Stimulated activated CD4-positive, alpha-beta T cell treated with anti-CD3 and anti-CD28 coated beads, Interleukin-15, amount 100 ng/mL, for 24 hours (primary cell): ENCODE results near the gene MIF4GD.
"Not testable (repeated sequence)": the region's sequence is repeated elsewhere in the genome, so short reads cannot be mapped to it uniquely, and the experiment has no call there.

Experiments used
- DNase-seq: peaks from one replicate; pipeline ENCODE4 v3.0.0-alpha.2; 2020

The MIF4GD gene

GRCh38 chr17:75270966-75271232 lies at the start of gene MIF4GD:
Gene MIF4GD (minus strand): TSS chr17:75271231. CDS start chr17:75270195, 1,036 bp downstream.
- no peak for DNase-seq

- DNase-seq = no peak
These were observed 49.1 kb upstream of the MIF4GD start for GRCh38 chr17:75319904-75320691.

- no peak for DNase-seq
These were observed 47.7 kb upstream of the MIF4GD start for GRCh38 chr17:75318615-75319222.

- DNase-seq = no peak
These were observed 47.2 kb upstream of the MIF4GD start for GRCh38 chr17:75318211-75318610.

GRCh38 chr17:75317671-75318070 lies 46.6 kb upstream of the MIF4GD start:
- no peak for DNase-seq

- DNase-seq = no peak
These were observed 45.2 kb upstream of the MIF4GD start for GRCh38 chr17:75316253-75316652.

GRCh38 chr17:75315541-75316243 lies 44.7 kb upstream of the MIF4GD start:
- peak; percentile 53 for DNase-seq

- no peak for DNase-seq
These were observed 43.0 kb upstream of the MIF4GD start for GRCh38 chr17:75313941-75314551.

GRCh38 chr17:75308732-75309629 lies 38.0 kb upstream of the MIF4GD start:
- no peak for DNase-seq

- no peak for DNase-seq
These were observed 37.1 kb upstream of the MIF4GD start for GRCh38 chr17:75307957-75308731.

- DNase-seq = no peak
These were observed 30.6 kb upstream of the MIF4GD start for GRCh38 chr17:75301502-75302206.

- no peak for DNase-seq
These were observed 30.0 kb upstream of the MIF4GD start for GRCh38 chr17:75301049-75301448.

GRCh38 chr17:75300280-75300679 lies 29.2 kb upstream of the MIF4GD start:
- DNase-seq = no peak

GRCh38 chr17:75295201-75296158 lies 24.4 kb upstream of the MIF4GD start:
- peak; percentile 43 for DNase-seq

- DNase-seq = not testable (repeated sequence)
These were observed 21.9 kb upstream of the MIF4GD start for GRCh38 chr17:75292810-75293448.

GRCh38 chr17:75289832-75290337 lies 18.9 kb upstream of the MIF4GD start:
- peak; percentile 75 for DNase-seq

- peak; percentile 98 for DNase-seq
These were observed 18.2 kb upstream of the MIF4GD start, which contains the start of gene SLC25A19 for GRCh38 chr17:75289115-75289831. Gene SLC25A19 (minus strand): TSS chr17:75289433. CDS start chr17:75286764, 2,669 bp downstream.

- DNase-seq = peak; percentile 71
These were observed 17.7 kb upstream of the MIF4GD start for GRCh38 chr17:75288770-75289114.
